WTC11 (cell line): ENCODE results near the gene TIAM2. TPM values are rescaled to one million over a fixed set of nuclear protein-coding genes. Genes with fewer than 3 reads are reported as not detected.

Experiments used
- ATAC-seq: fragments of 200-7000 bp; cut with Tn5 transposase; 2 replicates; pipeline ENCODE4 v1.10.0; 2021; ENCODE audit warnings: mild to moderate bottlenecking, moderate library complexity
- CTCF ChIA-PET: fragments of 300-600 bp; sonication (Branson Sonifier 250); formaldehyde crosslinking; loops from one replicate; lab custom pipeline; 2021; ENCODE audit warnings: antibody characterized with exemption; lab: Charles Lee
- POLR2A ChIA-PET: fragments of 350-600 bp; sonication (Branson Sonifier 250); formaldehyde crosslinking; loops from one replicate; lab custom pipeline; 2021; ENCODE audit warnings: antibody characterized with exemption; lab: Charles Lee
- DNase-seq: peaks from one replicate; pipeline ENCODE4 v3.0.0; 2021; ENCODE audit warnings: low spot score
- H3K27ac Mint-ChIP-seq: 2 replicates; pipeline ENCODE4 v1.8.0; 2021; ENCODE audit warnings: mixed read lengths
- H3K27me3 Mint-ChIP-seq: 2 replicates; pipeline ENCODE4 v1.8.0; 2021; ENCODE audit warnings: low read depth, mild to moderate bottlenecking, moderate library complexity, mixed read lengths
- H3K36me3 Mint-ChIP-seq: 2 replicates; pipeline ENCODE4 v1.8.0; 2021; ENCODE audit warnings: mixed read lengths
- H3K4me1 Mint-ChIP-seq: 2 replicates; pipeline ENCODE4 v1.8.0; 2022; ENCODE audit warnings: mixed read lengths
- H3K4me3 Mint-ChIP-seq: 2 replicates; pipeline ENCODE4 v1.8.0; 2021; ENCODE audit warnings: mild to moderate bottlenecking, moderate library complexity, mixed read lengths
- H3K9me3 Mint-ChIP-seq: 2 replicates; pipeline ENCODE4 v1.8.0; 2021; ENCODE audit warnings: mixed read lengths
- AR ChIP-seq: fragments of 250-450 bp; sonication (Bioruptor Pico); IDR thresholded peaks from 2 replicates; pipeline ENCODE4 v1.9.0; 2021; ENCODE audit warnings: mild to moderate bottlenecking
- ARID4B ChIP-seq: sonication (generic); formaldehyde crosslinking; IDR thresholded peaks from 2 replicates; pipeline ENCODE4 v1.8.0; 2023; ENCODE audit warnings: missing genetic modification reagents, mild to moderate bottlenecking, borderline replicate concordance
- ATF1 ChIP-seq: sonication (generic); formaldehyde crosslinking; IDR thresholded peaks from 2 replicates; pipeline ENCODE4 v1.8.1; 2023; ENCODE audit warnings: mild to moderate bottlenecking, moderate library complexity, missing genetic modification reagents
- ATF2 ChIP-seq: sonication (generic); formaldehyde crosslinking; IDR thresholded peaks from 2 replicates; pipeline ENCODE4 v1.8.1; 2022; ENCODE audit warnings: low read depth, missing genetic modification reagents, borderline replicate concordance
- E2F1 ChIP-seq: sonication (generic); formaldehyde crosslinking; IDR thresholded peaks from 2 replicates; pipeline ENCODE4 v1.8.0; 2022; ENCODE audit warnings: mild to moderate bottlenecking, missing genetic modification reagents
- E2F5 ChIP-seq: sonication (generic); formaldehyde crosslinking; IDR thresholded peaks from 2 replicates; pipeline ENCODE4 v1.8.1; 2022; ENCODE audit warnings: mild to moderate bottlenecking, moderate library complexity, missing genetic modification reagents
- FOXJ3 ChIP-seq: sonication (generic); formaldehyde crosslinking; IDR thresholded peaks from 2 replicates; pipeline ENCODE4 v1.9.0; 2021; ENCODE audit warnings: missing genetic modification reagents, mild to moderate bottlenecking, borderline replicate concordance
- FOXK1 ChIP-seq: sonication (generic); formaldehyde crosslinking; IDR thresholded peaks from 2 replicates; pipeline ENCODE4 v1.8.0; 2022; ENCODE audit warnings: mild to moderate bottlenecking, moderate library complexity, missing genetic modification reagents
- GRHL2 ChIP-seq: fragments of 250-450 bp; sonication (Bioruptor Pico); IDR thresholded peaks from 2 replicates; pipeline ENCODE4 v1.8.0; 2022; ENCODE audit warnings: mild to moderate bottlenecking, moderate library complexity; ENCODE audit not compliant: insufficient replicate concordance, severe bottlenecking
- GTF2I ChIP-seq: fragments of 250-450 bp; sonication (Bioruptor Pico); conservative IDR thresholded peaks from 2 replicates; pipeline ENCODE4 v1.4.0; 2021; ENCODE audit warnings: mild to moderate bottlenecking
- HMGA2 ChIP-seq: fragments of 250-450 bp; sonication (Bioruptor Pico); IDR thresholded peaks from 2 replicates; pipeline ENCODE4 v1.4.0; 2021; ENCODE audit warnings: mild to moderate bottlenecking, moderate library complexity
- USF2 ChIP-seq: sonication (generic); formaldehyde crosslinking; IDR thresholded peaks from 2 replicates; pipeline ENCODE4 v1.8.1; 2023; ENCODE audit warnings: mild to moderate bottlenecking, missing genetic modification reagents, moderate library complexity
- ZNF121 ChIP-seq: sonication (generic); formaldehyde crosslinking; IDR thresholded peaks from 2 replicates; pipeline ENCODE4 v1.8.0; 2023; ENCODE audit warnings: missing genetic modification reagents
- ZNF671 ChIP-seq: fragments of 250-450 bp; sonication (Bioruptor Pico); IDR thresholded peaks from 2 replicates; pipeline ENCODE4 v1.8.0; 2021; ENCODE audit warnings: mild to moderate bottlenecking
- total RNA-seq: library from RNA; stranded (reverse); gene quantifications from 3 replicates; pipeline ENCODE4 v1.2.3, GENCODE V29; 2021

TIAM2 gene
- total RNA-seq, 1 experiment from 2014 or later = 15.1 TPM

GRCh38 chr6:155155787-155156447 lies 160.8 kb downstream of the TIAM2 start:
- ATAC-seq = no peak
- H3K27me3 Mint-ChIP-seq = no peaks in the 10 kb centered on the region
- no peak overlapping the region for H3K4me3 Mint-ChIP-seq
- H3K9me3 Mint-ChIP-seq = peaks cover 12% of the 10 kb centered on the region
- no peak for DNase-seq
- ChIA-PET CTCF (no interaction called here), POLR2A (no interaction called here)
- peaks cover 13% of the 10 kb centered on the region; the same call in 1 of the 2 replicates for H3K36me3 Mint-ChIP-seq
- peak overlapping the region; percentile 62 for H3K27ac Mint-ChIP-seq
- TF ChIP-seq ARID4B (CRISPR knock-in tag) = no peak
- H3K4me1 Mint-ChIP-seq = peaks cover 35% of the 10 kb centered on the region

- Mint-ChIP-seq H3K27ac (no peak overlapping the region; the same call in 1 of the 2 replicates), H3K36me3 (peaks cover 10% of the 10 kb centered on the region; the same call in 1 of the 2 replicates), H3K4me3 (no peak overlapping the region), H3K9me3 (peaks cover 15% of the 10 kb centered on the region), H3K27me3 (no peaks in the 10 kb centered on the region), H3K4me1 (peaks cover 27% of the 10 kb centered on the region)
- ATAC-seq (no peak), DNase-seq (no peak)
- CTCF ChIA-PET = no interaction called here
- POLR2A ChIA-PET = no interaction called here
- TF ChIP-seq GTF2I = no peak
- no peak for TF ChIP-seq ZNF671 (CRISPR knock-in tag)
- no peak for TF ChIP-seq AR
- TF ChIP-seq GRHL2 (CRISPR knock-in tag) = no peak
- no peak for TF ChIP-seq E2F5
- TF ChIP-seq USF2 (CRISPR knock-in tag) = no peak
- TF ChIP-seq HMGA2 (CRISPR knock-in tag) = no peak
- no peak for TF ChIP-seq FOXJ3 (CRISPR knock-in tag)
Observed at GRCh38 chr6:155157101-155157500, 162.0 kb downstream of the TIAM2 start.

- POLR2A ChIA-PET = no interaction called here
- no peak for TF ChIP-seq E2F1 (CRISPR knock-in tag)
- no peak for TF ChIP-seq ATF2 (CRISPR knock-in tag)
- peak; percentile 94 for TF ChIP-seq ZNF121 (CRISPR knock-in tag)
- no peak for TF ChIP-seq ATF1
- TF ChIP-seq USF2 (CRISPR knock-in tag) = no peak
- TF ChIP-seq FOXK1 (CRISPR knock-in tag) = no peak
- TF ChIP-seq, all 79 proteins: peak for 1
- no peak overlapping the region for H3K4me3 Mint-ChIP-seq
- H3K4me1 Mint-ChIP-seq = peaks cover 23% of the 10 kb centered on the region
- peaks cover 10% of the 10 kb centered on the region; the same call in 1 of the 2 replicates for H3K36me3 Mint-ChIP-seq
- H3K27ac Mint-ChIP-seq = 0 out of 2 replicates have a peak overlapping the region, but pooled peaks have one; percentile 24
- no peak for ATAC-seq
- CTCF ChIA-PET = no interaction called here
- DNase-seq = no peak
- no peaks in the 10 kb centered on the region for H3K27me3 Mint-ChIP-seq
- peaks cover 15% of the 10 kb centered on the region for H3K9me3 Mint-ChIP-seq
Observed at GRCh38 chr6:155158030-155158843, 163.1 kb downstream of the TIAM2 start.
